Measurements from ENCODE around the gene AK5. TPM values are rescaled to one million over a fixed set of nuclear protein-coding genes. Genes with fewer than 3 reads are reported as not detected.

Gene AK5
- polyA plus RNA-seq, 2 of the 4 experiments (the other 2 are of a cell fraction): 4.9 to 6.1 TPM

DNA sequence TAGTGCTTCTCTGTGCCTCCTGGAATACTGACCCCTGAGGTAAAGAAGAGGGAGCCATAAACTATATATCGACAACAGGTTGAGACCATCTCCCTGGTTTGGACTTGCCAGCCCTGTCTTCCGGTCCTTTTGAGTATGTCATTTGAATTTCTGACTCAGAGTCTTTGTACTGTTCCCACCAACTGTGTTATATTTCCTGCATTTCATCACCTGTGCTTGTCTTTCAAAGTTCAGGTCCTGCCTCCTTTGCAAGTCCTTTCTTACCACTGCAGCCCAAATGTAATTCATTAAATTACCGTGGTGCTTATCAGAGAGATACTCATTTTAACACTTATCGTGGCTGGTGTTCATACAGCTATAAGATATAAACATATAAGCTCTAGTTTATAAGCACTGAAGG, 10.7 kb downstream of the AK5 start:
- TF ChIP-seq MAZ (IDR thresholded peaks at IDR 0.05; ENCODE audit: borderline replicate concordance, low read depth, low read length) (no peak), HDAC2 (IDR thresholded peaks at IDR 0.05) (no peak), KDM5A (IDR thresholded peaks at IDR 0.05) (no peak), JUNB (IDR thresholded peaks at IDR 0.05) (no peak)
- POLR2A ChIA-PET: no interaction called here
- WGBS (ENCODE audit: missing lambda C conversion rate): 62% methylated on average over 4 of the region's 4 CpGs
- H3K27ac ChIP-seq: no peak overlapping the region
- no peak for ATAC-seq
- no peak for FAIRE-seq
- no peak overlapping the region for H3K4me2 ChIP-seq
- H3K4me3 ChIP-seq: no peak overlapping the region
- no peak for DNase-seq (ENCODE audit: low read depth in 1 of 2, low spot score in 1 of 2)
- H3K4me1 ChIP-seq: peaks cover 4% of the 10 kb centered on the region; the same call in 1 of the 3 replicates
- CTCF ChIA-PET: interaction anchor here (0.6 kb wide), 1 partner anchor 1004 kb away, joined by 3 read pairs; no protein-coding TSS in a partner anchor
- no peaks in the 10 kb centered on the region for H3K9me3 ChIP-seq

DNA sequence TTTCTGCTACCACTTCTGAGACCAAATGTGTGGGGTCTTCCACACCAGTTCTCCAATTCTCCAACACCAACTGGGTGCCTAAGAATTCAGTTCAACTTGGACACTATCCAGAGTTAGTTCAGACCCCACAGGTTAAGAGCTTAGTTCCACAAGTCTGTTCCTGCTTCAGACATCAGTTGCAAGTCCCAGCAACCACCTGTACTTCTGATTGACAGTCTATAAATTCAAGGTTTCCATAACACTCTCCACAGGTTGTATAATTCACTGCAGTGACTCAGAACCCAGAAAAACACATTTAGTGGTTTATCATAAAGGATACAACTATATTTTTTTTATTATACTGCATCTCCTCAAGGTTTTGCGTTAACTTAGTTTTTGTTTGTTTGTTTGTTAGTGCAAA, 18.7 kb downstream of the AK5 start:
- Histone ChIP-seq H3K9me3 (no peaks in the 10 kb centered on the region), H3K4me1 (peaks cover 4% of the 10 kb centered on the region; the same call in 1 of the 3 replicates), H3K27ac (no peak overlapping the region), H3K4me3 (no peak overlapping the region), H3K4me2 (no peak overlapping the region)
- DNase-seq (ENCODE audit: low read depth in 1 of 2, low spot score in 1 of 2): no peak
- no peak for TF ChIP-seq ZSCAN20 (CRISPR knock-in tag; IDR thresholded peaks at IDR 0.05)
- TF ChIP-seq NR3C1 (IDR thresholded peaks at IDR 0.05): no peak
- no peak for TF ChIP-seq SMC3 (IDR thresholded peaks at IDR 0.05)
- ATAC-seq: no peak
- CTCF ChIA-PET: no interaction called here
- FAIRE-seq: no peak
- 95% methylated on average over 1 of the region's 1 CpG for WGBS (ENCODE audit: missing lambda C conversion rate)
- POLR2A ChIA-PET: no interaction called here

DNA sequence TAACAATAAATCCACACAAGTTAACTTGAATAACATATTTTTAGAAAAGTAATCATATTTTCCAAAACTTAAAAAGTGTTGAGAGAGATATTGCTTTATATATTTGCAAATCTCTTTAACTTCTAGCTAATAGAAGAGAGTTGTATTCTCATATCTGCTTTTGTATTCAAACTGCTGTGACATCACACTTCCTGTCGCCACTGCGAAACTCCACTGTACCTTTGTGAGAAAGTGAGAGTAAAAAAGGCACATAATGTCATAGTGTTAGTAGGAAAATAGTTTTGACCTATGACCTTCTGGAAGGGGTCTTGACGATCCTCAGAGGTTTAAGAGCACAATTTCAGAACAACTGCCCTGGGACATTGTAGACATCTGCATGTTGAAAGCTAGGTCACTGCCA, 21.6 kb downstream of the AK5 start:
- 74% methylated on average over 3 of the region's 3 CpGs for WGBS (ENCODE audit: missing lambda C conversion rate)
- FAIRE-seq (no peak), DNase-seq (ENCODE audit: low read depth in 1 of 2, low spot score in 1 of 2) (no peak), ATAC-seq (no peak)
- no peak overlapping the region for H3K4me3 ChIP-seq
- no peaks in the 10 kb centered on the region for H3K4me1 ChIP-seq
- no peak for TF ChIP-seq RFX5 (IDR thresholded peaks at IDR 0.05)
- no peak for TF ChIP-seq ESRRA (IDR thresholded peaks at IDR 0.05; ENCODE audit: borderline replicate concordance, low read length)
- TF ChIP-seq ZNF302 (CRISPR knock-in tag; IDR thresholded peaks at IDR 0.05): no peak
- no peak for TF ChIP-seq NFE2L2 (conservative IDR thresholded peaks at IDR 0.05; ENCODE audit: low read length)
- TF ChIP-seq, protein P1, sequence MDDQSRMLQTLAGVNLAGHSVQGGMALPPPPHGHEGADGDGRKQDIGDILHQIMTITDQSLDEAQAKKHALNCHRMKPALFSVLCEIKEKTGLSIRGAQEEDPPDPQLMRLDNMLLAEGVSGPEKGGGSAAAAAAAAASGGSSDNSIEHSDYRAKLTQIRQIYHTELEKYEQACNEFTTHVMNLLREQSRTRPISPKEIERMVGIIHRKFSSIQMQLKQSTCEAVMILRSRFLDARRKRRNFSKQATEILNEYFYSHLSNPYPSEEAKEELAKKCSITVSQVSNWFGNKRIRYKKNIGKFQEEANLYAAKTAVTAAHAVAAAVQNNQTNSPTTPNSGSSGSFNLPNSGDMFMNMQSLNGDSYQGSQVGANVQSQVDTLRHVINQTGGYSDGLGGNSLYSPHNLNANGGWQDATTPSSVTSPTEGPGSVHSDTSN (IDR thresholded peaks at IDR 0.05): no peak
- TF ChIP-seq MAZ (IDR thresholded peaks at IDR 0.05; ENCODE audit: borderline replicate concordance, low read depth, low read length): no peak
- TF ChIP-seq HOXB5 (CRISPR knock-in tag; IDR thresholded peaks at IDR 0.05): no peak
- no peak for TF ChIP-seq POLR2AphosphoS2 (conservative IDR thresholded peaks at IDR 0.05; ENCODE audit: low read length)
- TF ChIP-seq JUNB (IDR thresholded peaks at IDR 0.05): no peak
- no peak for TF ChIP-seq CBX2 (IDR thresholded peaks at IDR 0.05; ENCODE audit: borderline replicate concordance, low read depth)
- no peak for TF ChIP-seq EP300 (IDR thresholded peaks at IDR 0.05)
- no peak for TF ChIP-seq ZSCAN20 (CRISPR knock-in tag; IDR thresholded peaks at IDR 0.05)
- TF ChIP-seq RNF2 (IDR thresholded peaks at IDR 0.05; ENCODE audit: borderline replicate concordance, low read depth): no peak
- no peak for TF ChIP-seq TP53 (CRISPR knock-in tag; IDR thresholded peaks at IDR 0.05)
- no peak for TF ChIP-seq SREBF2 (IDR thresholded peaks at IDR 0.05)
- no peak for TF ChIP-seq CHD4 (IDR thresholded peaks at IDR 0.05; ENCODE audit: borderline replicate concordance)
- no peak for TF ChIP-seq CEBPB (IDR thresholded peaks at IDR 0.05)
- TF ChIP-seq, protein P2, sequence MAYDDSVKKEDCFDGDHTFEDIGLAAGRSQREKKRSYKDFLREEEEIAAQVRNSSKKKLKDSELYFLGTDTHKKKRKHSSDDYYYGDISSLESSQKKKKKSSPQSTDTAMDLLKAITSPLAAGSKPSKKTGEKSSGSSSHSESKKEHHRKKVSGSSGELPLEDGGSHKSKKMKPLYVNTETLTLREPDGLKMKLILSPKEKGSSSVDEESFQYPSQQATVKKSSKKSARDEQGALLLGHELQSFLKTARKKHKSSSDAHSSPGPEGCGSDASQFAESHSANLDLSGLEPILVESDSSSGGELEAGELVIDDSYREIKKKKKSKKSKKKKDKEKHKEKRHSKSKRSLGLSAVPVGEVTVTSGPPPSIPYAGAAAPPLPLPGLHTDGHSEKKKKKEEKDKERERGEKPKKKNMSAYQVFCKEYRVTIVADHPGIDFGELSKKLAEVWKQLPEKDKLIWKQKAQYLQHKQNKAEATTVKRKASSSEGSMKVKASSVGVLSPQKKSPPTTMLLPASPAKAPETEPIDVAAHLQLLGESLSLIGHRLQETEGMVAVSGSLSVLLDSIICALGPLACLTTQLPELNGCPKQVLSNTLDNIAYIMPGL (CRISPR knock-in tag; IDR thresholded peaks at IDR 0.05; ENCODE audit: borderline replicate concordance): no peak
- ChIA-PET CTCF (no interaction called here), POLR2A (no interaction called here)
- no peaks in the 10 kb centered on the region for H3K9me3 ChIP-seq
- H3K4me2 ChIP-seq: no peak overlapping the region
- no peak overlapping the region for H3K27ac ChIP-seq

Measured in A549 (cell line).